NB4 (cell line): ENCODE results near the gene EIPR1.

Experiments
- MYC ChIP-seq: IDR thresholded peaks from 2 replicates; pipeline ENCODE4 v1.6.1; 2011; ENCODE audit warnings: low read depth, low read length
- POLR2A ChIP-seq: IDR thresholded peaks from 2 replicates; pipeline ENCODE4 v1.6.1; 2011; ENCODE audit warnings: mild to moderate bottlenecking; ENCODE audit not compliant: insufficient read length; ENCODE audit errors: extremely low read depth
- TF ChIP-seq, protein P1 (sequence below): IDR thresholded peaks from one replicate; pipeline ENCODE4 v1.5.1; 2012; ENCODE audit warnings: low read depth, low read length

DNA sequence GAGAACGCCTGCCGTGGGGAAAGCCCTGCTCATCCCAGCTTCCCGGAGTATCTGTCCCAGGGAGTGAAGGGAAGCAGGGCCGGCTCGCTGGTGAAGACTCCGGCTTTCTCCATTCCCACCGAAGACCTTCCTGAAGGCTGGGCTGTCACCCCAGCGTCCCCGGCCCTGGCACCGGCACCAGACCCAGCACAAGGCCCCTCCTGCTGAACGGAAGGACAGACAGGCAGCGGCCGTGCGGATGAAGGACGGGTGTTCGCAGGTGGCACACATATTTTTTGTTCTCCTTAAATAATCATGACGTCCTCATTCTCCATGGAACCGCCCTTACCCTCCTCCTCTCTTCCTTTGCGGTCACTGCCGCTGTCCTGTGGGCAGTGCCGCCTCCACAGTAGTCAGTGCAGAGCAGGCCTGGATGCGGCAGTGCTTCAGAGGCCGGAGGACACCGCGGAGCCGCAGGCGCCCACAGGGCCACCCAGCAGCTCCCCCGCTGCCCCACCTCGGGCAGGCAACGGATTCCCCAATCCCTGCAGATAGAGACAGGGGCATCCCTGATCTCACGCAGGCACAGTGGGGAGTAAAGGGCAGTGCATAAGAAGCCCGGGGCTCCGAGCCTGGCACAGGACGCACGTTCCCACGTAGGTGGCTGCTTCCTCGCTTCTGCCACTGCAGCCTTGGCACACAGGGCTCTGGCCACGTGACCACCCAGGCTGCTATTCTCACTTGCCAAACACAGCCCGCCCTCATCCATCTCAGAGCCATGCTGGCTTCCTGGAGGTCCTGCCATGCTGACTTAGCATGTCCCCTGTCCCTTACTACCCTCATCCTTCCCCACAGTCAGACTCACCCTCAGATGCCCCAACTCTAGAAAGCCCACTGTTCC lies 229.7 kb downstream of the EIPR1 start:
- TF ChIP-seq, protein P1, sequence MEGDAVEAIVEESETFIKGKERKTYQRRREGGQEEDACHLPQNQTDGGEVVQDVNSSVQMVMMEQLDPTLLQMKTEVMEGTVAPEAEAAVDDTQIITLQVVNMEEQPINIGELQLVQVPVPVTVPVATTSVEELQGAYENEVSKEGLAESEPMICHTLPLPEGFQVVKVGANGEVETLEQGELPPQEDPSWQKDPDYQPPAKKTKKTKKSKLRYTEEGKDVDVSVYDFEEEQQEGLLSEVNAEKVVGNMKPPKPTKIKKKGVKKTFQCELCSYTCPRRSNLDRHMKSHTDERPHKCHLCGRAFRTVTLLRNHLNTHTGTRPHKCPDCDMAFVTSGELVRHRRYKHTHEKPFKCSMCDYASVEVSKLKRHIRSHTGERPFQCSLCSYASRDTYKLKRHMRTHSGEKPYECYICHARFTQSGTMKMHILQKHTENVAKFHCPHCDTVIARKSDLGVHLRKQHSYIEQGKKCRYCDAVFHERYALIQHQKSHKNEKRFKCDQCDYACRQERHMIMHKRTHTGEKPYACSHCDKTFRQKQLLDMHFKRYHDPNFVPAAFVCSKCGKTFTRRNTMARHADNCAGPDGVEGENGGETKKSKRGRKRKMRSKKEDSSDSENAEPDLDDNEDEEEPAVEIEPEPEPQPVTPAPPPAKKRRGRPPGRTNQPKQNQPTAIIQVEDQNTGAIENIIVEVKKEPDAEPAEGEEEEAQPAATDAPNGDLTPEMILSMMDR: no peak
- TF ChIP-seq POLR2A (no peak), MYC (no peak)
